Activated naive CD8-positive, alpha-beta T cell treated with anti-CD3 and anti-CD28 coated beads for 36 hours (primary cell): Measurements from ENCODE around the gene GPC2. TPM values are rescaled to one million over a fixed set of nuclear protein-coding genes. Genes with fewer than 3 reads are reported as not detected.

ENCODE experiments used
- DNase-seq: peaks from one replicate; pipeline ENCODE4 v3.0.0; 2021
- H3K27ac Mint-ChIP-seq: one replicate; pipeline ENCODE4 v1.8.0; 2022; ENCODE audit warnings: mild to moderate bottlenecking, moderate library complexity, mixed read lengths
- H3K27me3 Mint-ChIP-seq: one replicate; pipeline ENCODE4 v1.8.0; 2022; ENCODE audit warnings: mild to moderate bottlenecking, mixed read lengths
- H3K36me3 Mint-ChIP-seq: one replicate; pipeline ENCODE4 v1.8.0; 2021; ENCODE audit warnings: mild to moderate bottlenecking, mixed read lengths
- H3K4me1 Mint-ChIP-seq: one replicate; pipeline ENCODE4 v1.8.0; 2021; ENCODE audit warnings: mixed read lengths
- H3K4me3 Mint-ChIP-seq: one replicate; pipeline ENCODE4 v1.8.0; 2022; ENCODE audit warnings: mild to moderate bottlenecking, moderate library complexity, mixed read lengths
- H3K9me3 Mint-ChIP-seq: one replicate; pipeline ENCODE4 v1.8.0; 2022; ENCODE audit warnings: mixed read lengths
- total RNA-seq, 2 experiments: library from RNA; stranded (reverse); gene quantifications; one replicate each; pipeline ENCODE4 v1.2.3, GENCODE V29; 2021

GPC2 gene
- total RNA-seq, 2 experiments from 2014 or later: 3.6 to 3.9 TPM

GRCh38 chr7:100127866-100128636 lies 49.1 kb downstream of the GPC2 start:
- H3K4me1 Mint-ChIP-seq: peaks cover 30% of the 10 kb centered on the region
- H3K9me3 Mint-ChIP-seq: no peaks in the 10 kb centered on the region
- peak overlapping the region; percentile 62 for H3K27ac Mint-ChIP-seq
- peaks cover 7% of the 10 kb centered on the region for H3K36me3 Mint-ChIP-seq
- H3K27me3 Mint-ChIP-seq: no peaks in the 10 kb centered on the region
- peak; percentile 26 for DNase-seq
- H3K4me3 Mint-ChIP-seq: peak overlapping the region; percentile 99

- Mint-ChIP-seq H3K36me3 (peaks cover 9% of the 10 kb centered on the region), H3K27me3 (no peaks in the 10 kb centered on the region), H3K4me3 (peak within 1 kb of the TSS; percentile 99), H3K4me1 (peaks cover 24% of the 10 kb centered on the region), H3K9me3 (no peaks in the 10 kb centered on the region), H3K27ac (peak within 1 kb of the TSS; percentile 100)
- peak; percentile 89 for DNase-seq
Measured at GRCh38 chr7:100126931-100127865, 50.0 kb downstream of the GPC2 start, which contains the start of gene MBLAC1. MBLAC1 (plus strand) TSS chr7:100126967; CDS start chr7:100127396, 429 bp downstream.

- DNase-seq: no peak
- Mint-ChIP-seq H3K9me3 (no peaks in the 10 kb centered on the region), H3K27ac (peak overlapping the region; percentile 100), H3K4me1 (peaks cover 24% of the 10 kb centered on the region), H3K36me3 (peaks cover 9% of the 10 kb centered on the region), H3K27me3 (no peaks in the 10 kb centered on the region), H3K4me3 (peak overlapping the region; percentile 99)
Measured at GRCh38 chr7:100126239-100126930, 50.8 kb downstream of the GPC2 start.

- peak overlapping the region; percentile 69 for H3K27ac Mint-ChIP-seq
- no peak for DNase-seq
- peaks cover 29% of the 10 kb centered on the region for H3K4me1 Mint-ChIP-seq
- peak overlapping the region; percentile 15 for H3K4me3 Mint-ChIP-seq
- H3K36me3 Mint-ChIP-seq: peaks cover 9% of the 10 kb centered on the region
- H3K9me3 Mint-ChIP-seq: no peaks in the 10 kb centered on the region
- H3K27me3 Mint-ChIP-seq: no peaks in the 10 kb centered on the region
Measured at GRCh38 chr7:100124301-100125230, 52.6 kb downstream of the GPC2 start.

GRCh38 chr7:100122568-100122967 lies 54.6 kb downstream of the GPC2 start:
- no peak for DNase-seq
- peaks cover 13% of the 10 kb centered on the region for H3K36me3 Mint-ChIP-seq
- H3K27me3 Mint-ChIP-seq: no peaks in the 10 kb centered on the region
- peaks cover 28% of the 10 kb centered on the region for H3K4me1 Mint-ChIP-seq
- H3K9me3 Mint-ChIP-seq: no peaks in the 10 kb centered on the region
- H3K27ac Mint-ChIP-seq: peak overlapping the region; percentile 3
- no peak overlapping the region for H3K4me3 Mint-ChIP-seq

GRCh38 chr7:100122067-100122466 lies 55.1 kb downstream of the GPC2 start:
- Mint-ChIP-seq H3K9me3 (no peaks in the 10 kb centered on the region), H3K36me3 (peaks cover 13% of the 10 kb centered on the region), H3K27me3 (no peaks in the 10 kb centered on the region), H3K4me3 (no peak overlapping the region), H3K27ac (no peak overlapping the region), H3K4me1 (peaks cover 28% of the 10 kb centered on the region)
- DNase-seq: no peak

GRCh38 chr7:100120733-100121036 lies 56.5 kb downstream of the GPC2 start:
- no peaks in the 10 kb centered on the region for H3K9me3 Mint-ChIP-seq
- peak overlapping the region; percentile 94 for H3K27ac Mint-ChIP-seq
- H3K36me3 Mint-ChIP-seq: peaks cover 16% of the 10 kb centered on the region
- H3K27me3 Mint-ChIP-seq: no peaks in the 10 kb centered on the region
- no peak for DNase-seq
- peak overlapping the region; percentile 99 for H3K4me3 Mint-ChIP-seq
- peaks cover 21% of the 10 kb centered on the region for H3K4me1 Mint-ChIP-seq

GRCh38 chr7:100119970-100120732 lies 57.0 kb downstream of the GPC2 start:
- peaks cover 17% of the 10 kb centered on the region for H3K4me1 Mint-ChIP-seq
- no peaks in the 10 kb centered on the region for H3K27me3 Mint-ChIP-seq
- peak overlapping the region; percentile 94 for H3K27ac Mint-ChIP-seq
- H3K4me3 Mint-ChIP-seq: peak overlapping the region; percentile 99
- H3K36me3 Mint-ChIP-seq: peaks cover 16% of the 10 kb centered on the region
- no peaks in the 10 kb centered on the region for H3K9me3 Mint-ChIP-seq
- peak; percentile 73 for DNase-seq

Other genes starting within 250 kb of the GPC2 start
- gene GJC3, start 247.8 kb downstream of the GPC2 start, total RNA-seq: 1 to 10 TPM in 1 of 2 experiments, under 1 TPM in 1; 0.52 to 1.2 TPM
- gene AZGP1, start 201.3 kb downstream of the GPC2 start, total RNA-seq: not detected
- 10 to 100 TPM; 38.6 to 41.5 TPM for gene ZKSCAN1, start 161.8 kb downstream of the GPC2 start, total RNA-seq
- 1 to 10 TPM; 9.0 to 9.4 TPM for gene ZSCAN21, start 127.6 kb downstream of the GPC2 start, total RNA-seq
- gene ZNF3, start 95.7 kb downstream of the GPC2 start, total RNA-seq: 10 to 100 TPM; 21.1 to 22.3 TPM
- 10 to 100 TPM; 96.3 to 97.2 TPM for gene COPS6, start 88.4 kb downstream of the GPC2 start, total RNA-seq
- 100 to 1,000 TPM; 476 to 482 TPM for gene MCM7, start 76.0 kb downstream of the GPC2 start, total RNA-seq
- gene AP4M1, start 75.7 kb downstream of the GPC2 start, total RNA-seq: 10 to 100 TPM; 13.0 to 13.1 TPM
- gene TAF6, start 58.0 kb downstream of the GPC2 start, total RNA-seq: 10 to 100 TPM; 59.7 to 61.1 TPM
- 10 to 100 TPM; 10.1 to 10.2 TPM for gene CNPY4, start 57.7 kb downstream of the GPC2 start, total RNA-seq
- gene MBLAC1, start 50.4 kb downstream of the GPC2 start, total RNA-seq: 1 to 10 TPM; 3.2 to 3.3 TPM
- gene LAMTOR4, start 28.5 kb downstream of the GPC2 start, total RNA-seq: 100 to 1,000 TPM; 101 to 104 TPM
- gene TRAPPC14, start 18.7 kb downstream of the GPC2 start, total RNA-seq: 10 to 100 TPM; 17.0 to 20.0 TPM
- 1 to 10 TPM; 2.9 to 3.6 TPM for gene GAL3ST4, start 8.8 kb downstream of the GPC2 start, total RNA-seq
- gene STAG3, start 537 bp upstream of the GPC2 start, total RNA-seq: 10 to 100 TPM; 21.1 to 21.4 TPM
- 10 to 100 TPM; 33.4 to 34.5 TPM for gene PVRIG, start 42.6 kb upstream of the GPC2 start, total RNA-seq
- not detected for gene SPDYE3, start 130.3 kb upstream of the GPC2 start, total RNA-seq
- 10 to 100 TPM; 24.5 to 28.3 TPM for gene PILRB, start 180.7 kb upstream of the GPC2 start, total RNA-seq
- under 1 TPM; 0.68 TPM for gene PILRA, start 196.1 kb upstream of the GPC2 start, total RNA-seq